Esophagus muscularis mucosa (tissue), 4 donors: ENCODE measurements around the gene UBAC2. TPM values are rescaled to one million over a fixed set of nuclear protein-coding genes. Genes with fewer than 3 reads are reported as not detected.

ENCODE experiments used
- DNase-seq: peaks from one replicate; pipeline ENCODE4 v3.0.0-alpha.2; 2017; ENCODE audit errors: extremely low spot score
- H3K27ac ChIP-seq, 4 donors: fragments of 200-600 bp; sonication (generic); replicated peaks in 1 of 4; 1 replicate in 3 of 4; 2 replicates in 1 of 4; pipeline ENCODE4 v1.5.1; 2016 to 2019; ENCODE audit warnings: mild to moderate bottlenecking in 1 of 4
- H3K27me3 ChIP-seq, 4 donors: fragments of 200-600 bp; sonication (generic); one replicate each; pipeline versions ENCODE4 v1.5.1 to v1.6.0; 2016 to 2019
- H3K36me3 ChIP-seq, 4 donors: fragments of 200-600 bp; sonication (generic); one replicate each; pipeline ENCODE4 v1.5.1; 2016 to 2019
- H3K4me1 ChIP-seq, 4 donors: fragments of 200-600 bp; sonication (generic); one replicate each; pipeline ENCODE4 v1.5.1; 2016 to 2019
- H3K4me3 ChIP-seq, 4 donors: fragments of 200-600 bp; sonication (generic); 1 replicate in 2 of 4; 2 replicates in 2 of 4; pipeline ENCODE4 v1.5.1; 2016 to 2019; ENCODE audit warnings: mild to moderate bottlenecking in 4 of 4, moderate library complexity in 1 of 4
- H3K9me3 ChIP-seq, 4 donors: fragments of 200-600 bp; sonication (generic); 1 replicate in 3 of 4; 2 replicates in 1 of 4; pipeline ENCODE4 v1.5.1; 2016 to 2019
- EP300 ChIP-seq: sonication (generic); formaldehyde crosslinking; IDR thresholded peaks from one replicate; pipeline ENCODE4 v1.6.1; 2017; ENCODE audit warnings: antibody characterized with exemption
- POLR2A ChIP-seq: fragments of 450-650 bp; IDR thresholded peaks from one replicate; pipeline ENCODE4 v1.6.1; 2017; ENCODE audit warnings: antibody characterized with exemption, moderate library complexity, mild to moderate bottlenecking, low read depth
- POLR2AphosphoS5 ChIP-seq, 2 donors: sonication (generic); formaldehyde crosslinking; IDR thresholded peaks; one replicate each; pipeline ENCODE4 v1.6.1; 2017; ENCODE audit warnings: antibody characterized with exemption in 2 of 2
- WGBS: methylation state at CpG from one replicate; pipeline ENCODE4 v1.1.5; 2018; 5-methylcytosine and 5-hydroxymethylcytosine counted together
- intact Hi-C: fragments of 100-400 bp; cut with DNase I; formaldehyde crosslinking; loops from one replicate; pipeline ENCODE4 v1.15.1; 2023
- total RNA-seq, 4 donors: library from RNA; depleted of rRNA; stranded (reverse); fragments of >200 nt; gene quantifications; one replicate each; pipeline versions ENCODE4 v1.1.0 to v1.2.1, GENCODE V29; 2016
- TF ChIP-seq, protein P1 (sequence below), 3 experiments: fragments of 200-600 bp in 2 of 3; fragments of 450-650 bp in 1 of 3; sonication (generic) in 2 of 3; IDR thresholded peaks; one replicate each; pipeline ENCODE4 v1.5.1; 2017 to 2019; ENCODE audit warnings: antibody characterized with exemption in 3 of 3, mild to moderate bottlenecking in 2 of 3, moderate library complexity in 1 of 3

Gene UBAC2
- total RNA-seq, 4 donors from 2014 or later: 42.6 to 62.1 (median 50.9) TPM

GRCh38 chr13:99272481-99272880 is 71.8 kb downstream of the UBAC2 start:
- whole genome bisulfite sequencing: 97% methylated on average over 2 of the region's 2 CpGs
- TF ChIP-seq EP300 (no peak), POLR2AphosphoS5 (IDR thresholded peaks at IDR 0.05) (no peak)
- TF ChIP-seq, protein P1, sequence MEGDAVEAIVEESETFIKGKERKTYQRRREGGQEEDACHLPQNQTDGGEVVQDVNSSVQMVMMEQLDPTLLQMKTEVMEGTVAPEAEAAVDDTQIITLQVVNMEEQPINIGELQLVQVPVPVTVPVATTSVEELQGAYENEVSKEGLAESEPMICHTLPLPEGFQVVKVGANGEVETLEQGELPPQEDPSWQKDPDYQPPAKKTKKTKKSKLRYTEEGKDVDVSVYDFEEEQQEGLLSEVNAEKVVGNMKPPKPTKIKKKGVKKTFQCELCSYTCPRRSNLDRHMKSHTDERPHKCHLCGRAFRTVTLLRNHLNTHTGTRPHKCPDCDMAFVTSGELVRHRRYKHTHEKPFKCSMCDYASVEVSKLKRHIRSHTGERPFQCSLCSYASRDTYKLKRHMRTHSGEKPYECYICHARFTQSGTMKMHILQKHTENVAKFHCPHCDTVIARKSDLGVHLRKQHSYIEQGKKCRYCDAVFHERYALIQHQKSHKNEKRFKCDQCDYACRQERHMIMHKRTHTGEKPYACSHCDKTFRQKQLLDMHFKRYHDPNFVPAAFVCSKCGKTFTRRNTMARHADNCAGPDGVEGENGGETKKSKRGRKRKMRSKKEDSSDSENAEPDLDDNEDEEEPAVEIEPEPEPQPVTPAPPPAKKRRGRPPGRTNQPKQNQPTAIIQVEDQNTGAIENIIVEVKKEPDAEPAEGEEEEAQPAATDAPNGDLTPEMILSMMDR (IDR thresholded peaks at IDR 0.05): no peak
- no peak for DNase-seq
- no peak overlapping the region for H3K4me3 ChIP-seq
- peaks cover 0 to 6% (median 3%) of the 10 kb centered on the region in 4 donors for H3K36me3 ChIP-seq
- peak overlapping the region in 3 of 4 donors; percentile 25 to 52 (median 41) for H3K27ac ChIP-seq
- intact Hi-C loops: loop anchor here (10.0 kb wide), 1 partner anchor 232 kb away; the partner anchor contains the start of gene TM9SF2
- H3K27me3 ChIP-seq: no peaks in the 10 kb centered on the region
- peaks cover 3 to 28% (median 17%) of the 10 kb centered on the region in 4 donors for H3K4me1 ChIP-seq
- H3K9me3 ChIP-seq: peaks cover 0 to 8% (median 5%) of the 10 kb centered on the region in 4 donors

GRCh38 chr13:99273128-99273527 is 72.5 kb downstream of the UBAC2 start:
- TF ChIP-seq, protein P1 (IDR thresholded peaks at IDR 0.05): no peak
- TF ChIP-seq POLR2AphosphoS5 (IDR thresholded peaks at IDR 0.05) (no peak), EP300 (no peak), POLR2A (no peak)
- intact Hi-C loops: loop anchor here (10.0 kb wide), 1 partner anchor 232 kb away; the partner anchor contains the start of gene TM9SF2

DNA sequence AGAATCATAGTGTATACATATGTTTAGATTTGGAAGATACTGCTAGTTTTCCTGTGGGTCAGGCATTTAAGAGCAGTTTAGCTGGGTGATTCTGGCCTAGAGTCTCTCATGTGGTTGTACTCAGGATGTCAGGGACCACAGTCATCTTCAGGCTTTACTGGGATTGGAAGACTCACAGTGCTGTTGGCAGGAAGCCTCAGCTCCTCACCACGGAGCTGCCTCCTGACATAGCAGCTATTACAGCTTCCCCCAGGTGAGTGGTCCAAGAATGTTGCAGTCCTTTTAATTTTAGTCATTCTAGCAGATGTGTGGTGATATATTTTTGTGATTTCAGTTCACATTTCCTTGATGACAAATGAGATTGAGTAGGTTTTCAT is 74.4 kb downstream of the UBAC2 start:
- no peak overlapping the region for H3K27ac ChIP-seq
- peaks cover 0 to 8% (median 5%) of the 10 kb centered on the region in 4 donors for H3K9me3 ChIP-seq
- intact Hi-C loops: loop anchor here (10.0 kb wide), 1 partner anchor 230 kb away; the partner anchor contains the start of gene TM9SF2
- 10% methylated on average over 1 of the region's 1 CpG for WGBS
- no peak overlapping the region for H3K4me3 ChIP-seq
- no peaks in the 10 kb centered on the region for H3K27me3 ChIP-seq
- no peak for DNase-seq
- peaks cover 3 to 22% (median 15%) of the 10 kb centered on the region in 4 donors for H3K4me1 ChIP-seq
- TF ChIP-seq, protein P1 (IDR thresholded peaks at IDR 0.05): no peak
- TF ChIP-seq POLR2AphosphoS5 (IDR thresholded peaks at IDR 0.05) (no peak), POLR2A (no peak), EP300 (no peak)
- no peaks in the 10 kb centered on the region for H3K36me3 ChIP-seq

More at GRCh38 chr13:99273128-99273527, 72.5 kb downstream of the UBAC2 start:
- Histone ChIP-seq H3K4me3 (no peak overlapping the region), H3K36me3 (peaks cover 0 to under 1% (median under 1%) of the 10 kb centered on the region in 4 donors), H3K27ac (peak overlapping the region in 1 of 4 donors; percentile 11), H3K27me3 (no peaks in the 10 kb centered on the region), H3K4me1 (peaks cover 3 to 28% (median 17%) of the 10 kb centered on the region in 4 donors), H3K9me3 (peaks cover 0 to 8% (median 5%) of the 10 kb centered on the region in 4 donors)
- WGBS: 85% methylated on average over 2 of the region's 2 CpGs
- no peak for DNase-seq

- H3K9me3 ChIP-seq: peaks cover 0 to 8% (median 5%) of the 10 kb centered on the region in 4 donors
- H3K27me3 ChIP-seq: no peaks in the 10 kb centered on the region
- no peaks in the 10 kb centered on the region for H3K36me3 ChIP-seq
- 72% methylated on average over 2 of the region's 2 CpGs for WGBS
- H3K27ac ChIP-seq: no peak overlapping the region
- peaks cover 3 to 14% (median 12%) of the 10 kb centered on the region in 4 donors for H3K4me1 ChIP-seq
- no peak overlapping the region for H3K4me3 ChIP-seq
- DNase-seq: no peak
- intact Hi-C loops: loop anchor here (10.0 kb wide), 1 partner anchor 228 kb away; the partner anchor contains the start of gene TM9SF2
- TF ChIP-seq POLR2A: no peak
- TF ChIP-seq EP300: no peak
- TF ChIP-seq POLR2AphosphoS5 (IDR thresholded peaks at IDR 0.05): no peak
- TF ChIP-seq, protein P1 (IDR thresholded peaks at IDR 0.05): no peak
Observed at GRCh38 chr13:99276706-99277105, 76.1 kb downstream of the UBAC2 start.

- Histone ChIP-seq H3K27ac (no peak overlapping the region), H3K36me3 (no peaks in the 10 kb centered on the region), H3K4me1 (peaks cover 9 to 18% (median 15%) of the 10 kb centered on the region in 4 donors), H3K4me3 (no peak overlapping the region), H3K9me3 (peaks cover 0 to 1% (median under 1%) of the 10 kb centered on the region in 4 donors), H3K27me3 (no peaks in the 10 kb centered on the region)
- DNase-seq: no peak
- WGBS: 87% methylated on average over 4 of the region's 4 CpGs
- intact Hi-C loops: loop anchor here (10.0 kb wide), 1 partner anchor 227 kb away; the partner anchor contains the start of gene TM9SF2
- TF ChIP-seq POLR2A (no peak), EP300 (no peak), POLR2AphosphoS5 (IDR thresholded peaks at IDR 0.05) (no peak)
- TF ChIP-seq, protein P1 (IDR thresholded peaks at IDR 0.05): no peak
Observed at GRCh38 chr13:99277629-99278028, 77.0 kb downstream of the UBAC2 start.
